HFFc6 (cell line): Measurements from ENCODE around the gene IGIP. TPM values are rescaled to one million over a fixed set of nuclear protein-coding genes. Genes with fewer than 3 reads are reported as not detected.
A peak's percentile ranks its signal among the peaks of the same experiment; 100 is the strongest.

ENCODE experiments used
- DNase-seq: peaks from one replicate; pipeline ENCODE4 v3.0.0-alpha.2; 2018
- H3K27ac Mint-ChIP-seq: 2 replicates; pipeline ENCODE4 v1.8.0; 2020; ENCODE audit warnings: mild to moderate bottlenecking, mixed read lengths
- H3K27me3 Mint-ChIP-seq: 2 replicates; pipeline ENCODE4 v1.8.0; 2021; ENCODE audit warnings: mild to moderate bottlenecking, moderate library complexity, mixed read lengths; ENCODE audit not compliant: insufficient read depth
- H3K36me3 Mint-ChIP-seq: 2 replicates; pipeline ENCODE4 v1.8.0; 2021; ENCODE audit warnings: low read depth, mixed read lengths
- H3K4me1 Mint-ChIP-seq: 2 replicates; pipeline ENCODE4 v1.8.0; 2020; ENCODE audit warnings: low read depth, mixed read lengths
- H3K4me3 Mint-ChIP-seq: 2 replicates; pipeline ENCODE4 v1.8.0; 2020; ENCODE audit warnings: mild to moderate bottlenecking, moderate library complexity, mixed read lengths
- H3K9me3 Mint-ChIP-seq: 2 replicates; pipeline ENCODE4 v1.8.0; 2020; ENCODE audit warnings: mild to moderate bottlenecking, mixed read lengths
- total RNA-seq, 6 experiments: library from RNA; stranded (reverse); fragmentation: NEBNext Ultra II Directional; extraction: Animal tissue kit (Norgen Biotek cat#: 25700); gene quantifications; 2 replicates in 1 of 6; 3 replicates in 5 of 6; pipeline ENCODE4 v1.2.3, GENCODE V29; 2021
- TF ChIP-seq, protein P1 (sequence below): fragments of 200-600 bp; sonication (generic); IDR thresholded peaks from 2 replicates; pipeline ENCODE4 v1.5.0; 2021; ENCODE audit warnings: antibody characterized with exemption, mild to moderate bottlenecking

The IGIP gene
- total RNA-seq, 6 experiments from 2014 or later: 3.4 to 8.4 (median 4.1) TPM

DNA sequence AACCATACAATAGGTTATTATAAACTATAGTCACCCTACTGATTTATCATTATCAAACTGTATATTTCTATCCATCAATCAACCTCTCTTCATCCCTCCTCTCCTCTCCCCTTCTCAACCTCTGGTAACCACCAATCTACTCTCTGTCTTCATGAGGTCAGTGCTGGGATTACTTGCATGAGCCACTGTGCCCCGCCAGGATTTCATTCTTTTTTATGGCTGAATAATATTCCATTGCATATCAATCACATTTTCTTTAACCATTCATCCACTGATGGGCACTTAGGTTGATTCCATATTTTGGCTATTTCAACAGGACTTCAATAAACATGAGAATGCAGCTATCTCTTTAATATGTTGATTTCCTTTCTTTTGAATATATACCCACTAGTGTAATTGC lies 22.6 kb upstream of the IGIP start:
- H3K4me3 Mint-ChIP-seq: no peak overlapping the region

GRCh38 chr5:140104100-140104499 lies 21.6 kb upstream of the IGIP start:
- H3K9me3 Mint-ChIP-seq: no peaks in the 10 kb centered on the region
- no peak for DNase-seq
- H3K27me3 Mint-ChIP-seq: peaks cover 13% of the 10 kb centered on the region
- no peak overlapping the region for H3K27ac Mint-ChIP-seq
- H3K36me3 Mint-ChIP-seq: no peaks in the 10 kb centered on the region
- H3K4me3 Mint-ChIP-seq: no peak overlapping the region
- TF ChIP-seq, protein P1, sequence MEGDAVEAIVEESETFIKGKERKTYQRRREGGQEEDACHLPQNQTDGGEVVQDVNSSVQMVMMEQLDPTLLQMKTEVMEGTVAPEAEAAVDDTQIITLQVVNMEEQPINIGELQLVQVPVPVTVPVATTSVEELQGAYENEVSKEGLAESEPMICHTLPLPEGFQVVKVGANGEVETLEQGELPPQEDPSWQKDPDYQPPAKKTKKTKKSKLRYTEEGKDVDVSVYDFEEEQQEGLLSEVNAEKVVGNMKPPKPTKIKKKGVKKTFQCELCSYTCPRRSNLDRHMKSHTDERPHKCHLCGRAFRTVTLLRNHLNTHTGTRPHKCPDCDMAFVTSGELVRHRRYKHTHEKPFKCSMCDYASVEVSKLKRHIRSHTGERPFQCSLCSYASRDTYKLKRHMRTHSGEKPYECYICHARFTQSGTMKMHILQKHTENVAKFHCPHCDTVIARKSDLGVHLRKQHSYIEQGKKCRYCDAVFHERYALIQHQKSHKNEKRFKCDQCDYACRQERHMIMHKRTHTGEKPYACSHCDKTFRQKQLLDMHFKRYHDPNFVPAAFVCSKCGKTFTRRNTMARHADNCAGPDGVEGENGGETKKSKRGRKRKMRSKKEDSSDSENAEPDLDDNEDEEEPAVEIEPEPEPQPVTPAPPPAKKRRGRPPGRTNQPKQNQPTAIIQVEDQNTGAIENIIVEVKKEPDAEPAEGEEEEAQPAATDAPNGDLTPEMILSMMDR: no peak
- H3K4me1 Mint-ChIP-seq: peaks cover 20% of the 10 kb centered on the region

More for the DNA sequence above, 22.6 kb upstream of the IGIP start:
- H3K27ac Mint-ChIP-seq: no peak overlapping the region
- H3K27me3 Mint-ChIP-seq: peaks cover 15% of the 10 kb centered on the region
- H3K4me1 Mint-ChIP-seq: peaks cover 11% of the 10 kb centered on the region
- no peak for DNase-seq
- TF ChIP-seq, protein P1: no peak
- no peaks in the 10 kb centered on the region for H3K36me3 Mint-ChIP-seq
- H3K9me3 Mint-ChIP-seq: no peaks in the 10 kb centered on the region

- Mint-ChIP-seq H3K4me3 (no peak overlapping the region; the same call in 1 of the 2 replicates), H3K4me1 (peaks cover 40% of the 10 kb centered on the region), H3K9me3 (no peaks in the 10 kb centered on the region), H3K27me3 (peaks cover 10% of the 10 kb centered on the region), H3K36me3 (no peaks in the 10 kb centered on the region), H3K27ac (peak overlapping the region; percentile 15; the same call in 1 of the 2 replicates)
- DNase-seq: no peak
- TF ChIP-seq, protein P1: no peak
These were observed 19.6 kb upstream of the IGIP start for GRCh38 chr5:140106101-140106500.

GRCh38 chr5:140106805-140107311 lies 18.9 kb upstream of the IGIP start:
- Mint-ChIP-seq H3K4me3 (peak overlapping the region; percentile 96), H3K27me3 (peaks cover 10% of the 10 kb centered on the region), H3K36me3 (no peaks in the 10 kb centered on the region), H3K9me3 (no peaks in the 10 kb centered on the region), H3K27ac (peak overlapping the region; percentile 93), H3K4me1 (peaks cover 45% of the 10 kb centered on the region)
- no peak for DNase-seq
- TF ChIP-seq, protein P1: no peak

DNA sequence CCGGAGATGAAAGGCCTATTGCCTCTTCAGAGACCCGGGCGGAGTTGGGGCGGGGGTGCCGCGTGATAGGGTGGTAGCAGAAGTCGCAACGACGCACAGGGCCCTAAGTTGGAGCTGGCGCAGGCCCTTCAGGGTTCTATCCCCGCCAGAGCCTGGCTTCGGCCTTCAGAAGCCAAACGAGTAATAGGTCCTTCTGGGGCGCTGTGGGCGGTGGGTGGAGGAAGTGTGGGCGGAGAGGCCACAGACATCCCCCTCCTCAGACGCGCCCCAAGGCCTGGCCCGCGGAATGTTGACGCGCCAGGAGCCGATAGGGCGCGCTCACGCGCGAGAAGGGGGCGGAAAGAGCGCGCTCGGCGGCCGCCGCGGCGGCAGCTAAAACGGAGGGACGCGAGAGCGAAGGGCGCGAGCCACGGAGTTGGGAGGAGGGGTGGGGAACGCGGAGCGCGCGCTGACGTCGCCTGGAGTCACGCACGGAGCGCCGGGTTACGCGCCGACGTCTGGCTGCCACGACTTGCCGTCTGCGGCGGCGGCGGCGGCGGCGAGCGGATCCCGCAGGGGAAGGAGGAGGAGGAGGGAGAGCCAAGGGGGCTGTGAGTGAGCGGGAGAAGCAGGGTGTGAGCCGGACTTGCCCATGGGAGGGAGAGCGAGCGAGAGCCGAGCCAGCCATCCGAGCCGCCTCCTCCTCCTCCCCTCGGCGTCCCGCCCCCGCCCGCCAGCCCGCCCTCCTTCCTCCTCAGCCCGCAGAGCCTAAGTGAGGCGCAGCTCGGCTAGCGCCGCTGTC lies 18.2 kb upstream of the IGIP start:
- H3K36me3 Mint-ChIP-seq: no peaks in the 10 kb centered on the region
- peaks cover 51% of the 10 kb centered on the region for H3K4me1 Mint-ChIP-seq
- peaks cover 10% of the 10 kb centered on the region for H3K27me3 Mint-ChIP-seq
- DNase-seq: peak; percentile 87
- TF ChIP-seq, protein P1: peak; percentile 60
- peak overlapping the region; percentile 93 for H3K27ac Mint-ChIP-seq
- H3K4me3 Mint-ChIP-seq: peak overlapping the region; percentile 96
- no peaks in the 10 kb centered on the region for H3K9me3 Mint-ChIP-seq
